SJSA1 (cell line): ENCODE results near the gene TMEM255B. TPM values are rescaled to one million over a fixed set of nuclear protein-coding genes. Genes with fewer than 3 reads are reported as not detected.
A peak's percentile ranks its signal among the peaks of the same experiment; 100 is the strongest.

Source experiments
- DNase-seq, 2 experiments: peaks; one replicate each; pipeline ENCODE4 v3.0.0-alpha.2; 2015 to 2020; ENCODE audit warnings: low spot score in 2 of 2, low read depth in 1 of 2
- H3K27ac ChIP-seq: fragments of 250-450 bp; sonication (Bioruptor Pico); 2 replicates; pipeline ENCODE4 v1.5.1; 2020; ENCODE audit warnings: mild to moderate bottlenecking, moderate library complexity
- H3K27me3 ChIP-seq: fragments of 250-450 bp; sonication (Bioruptor Pico); replicated peaks from 2 replicates; pipeline ENCODE4 v1.5.1; 2020; ENCODE audit warnings: mild to moderate bottlenecking, moderate library complexity
- H3K36me3 ChIP-seq: fragments of 250-450 bp; sonication (Bioruptor Pico); 2 replicates; pipeline ENCODE4 v1.5.1; 2020; ENCODE audit warnings: mild to moderate bottlenecking
- H3K4me1 ChIP-seq: fragments of 250-450 bp; sonication (Bioruptor Pico); replicated peaks from 2 replicates; pipeline ENCODE4 v1.6.1; 2021; ENCODE audit warnings: mild to moderate bottlenecking
- H3K4me3 ChIP-seq: fragments of 250-450 bp; sonication (Bioruptor Pico); 2 replicates; pipeline ENCODE4 v1.5.1; 2020; ENCODE audit warnings: mild to moderate bottlenecking
- H3K9me3 ChIP-seq: fragments of 250-450 bp; sonication (Bioruptor Pico); replicated peaks from 2 replicates; pipeline ENCODE4 v1.5.1; 2020; ENCODE audit warnings: mild to moderate bottlenecking
- total RNA-seq: library from RNA; depleted of rRNA; stranded (reverse); fragments of >200 nt; shearing (Covaris generic); gene quantifications from 2 replicates; pipeline ENCODE4 v1.2.3, GENCODE V29; 2014

Gene TMEM255B
- total RNA-seq, 1 experiment from 2014 or later = 1.8 TPM

DNA sequence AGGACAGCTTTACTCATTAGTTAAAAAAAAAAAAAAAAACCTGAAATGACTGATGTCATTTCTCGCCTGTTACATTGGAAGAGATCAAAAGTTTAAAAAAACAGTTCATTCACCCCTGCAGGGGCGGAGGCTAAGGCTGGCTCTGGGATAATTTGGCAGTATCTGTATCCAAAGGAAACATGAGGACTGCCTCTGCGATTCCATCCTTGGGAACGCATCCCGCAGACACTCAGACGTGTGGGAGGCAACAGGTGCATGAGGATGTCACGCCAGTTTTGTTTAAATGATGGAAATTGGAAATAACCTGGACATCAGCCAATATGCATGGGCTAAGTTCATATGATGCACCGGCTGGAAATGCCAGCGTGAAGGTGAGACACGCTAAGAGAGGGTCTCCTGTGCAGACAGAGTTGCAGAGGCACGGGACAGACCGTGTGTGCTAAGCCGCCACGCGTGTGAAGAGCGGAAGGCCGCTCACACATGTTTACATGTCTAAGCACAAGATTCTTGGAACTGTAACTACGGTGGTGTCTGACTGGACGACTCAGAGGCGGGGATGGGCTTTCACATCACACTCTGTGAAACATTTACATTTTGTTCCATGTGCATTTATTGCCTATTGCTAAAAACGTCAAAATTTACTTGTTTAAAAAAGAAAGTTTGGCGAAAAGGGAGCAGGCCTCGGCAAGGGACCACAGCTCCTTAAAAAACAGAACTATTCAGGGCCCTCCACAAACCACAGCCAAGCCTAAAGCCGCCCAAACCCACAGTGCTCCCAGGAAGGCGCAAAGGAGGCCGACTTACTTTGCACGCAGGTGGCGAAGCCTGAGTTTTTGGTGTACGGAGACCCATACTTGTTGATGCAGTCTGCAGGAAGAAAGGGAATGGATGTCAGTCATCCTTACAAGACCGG lies 87.0 kb downstream of the TMEM255B start:
- H3K4me3 ChIP-seq = no peak overlapping the region
- peaks cover 7% of the 10 kb centered on the region for H3K4me1 ChIP-seq
- H3K36me3 ChIP-seq = peaks cover 5% of the 10 kb centered on the region
- no peaks in the 10 kb centered on the region; the same call in 1 of the 2 replicates for H3K9me3 ChIP-seq
- no peaks in the 10 kb centered on the region for H3K27me3 ChIP-seq
- no peak overlapping the region for H3K27ac ChIP-seq
- DNase-seq = no peak

DNA sequence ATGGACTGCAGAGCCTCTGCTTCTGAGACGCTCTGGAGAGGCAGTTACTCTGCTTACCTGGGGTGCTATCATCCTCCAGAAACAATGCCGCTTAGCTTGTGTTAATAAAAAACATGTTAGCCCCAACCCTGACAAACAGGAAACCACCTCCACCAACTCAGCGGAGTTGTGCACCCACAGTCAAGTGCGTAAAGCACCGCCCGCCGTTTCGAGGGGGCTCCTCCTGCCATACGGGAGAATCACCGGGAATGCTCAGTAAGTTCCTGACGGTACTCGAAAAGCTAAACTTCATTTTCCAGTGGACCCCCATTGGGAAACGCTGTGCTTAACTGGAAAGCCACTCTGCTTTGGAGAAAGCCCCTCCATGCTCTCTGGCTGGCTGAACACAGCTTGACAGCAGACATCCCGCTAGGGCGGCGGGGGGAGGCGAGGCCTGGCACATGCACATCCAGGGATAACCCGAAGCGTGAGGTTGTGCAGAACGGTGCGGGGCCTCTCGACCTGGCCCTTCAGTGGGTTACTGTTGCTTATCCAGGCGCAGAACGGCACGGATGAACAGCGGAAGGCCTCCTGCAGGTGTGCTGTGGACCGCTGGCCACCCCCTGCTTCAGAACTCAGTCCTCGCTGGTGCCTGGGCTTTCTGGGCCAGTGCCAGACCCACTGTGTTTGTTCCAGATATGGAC lies 87.8 kb downstream of the TMEM255B start:
- Histone ChIP-seq H3K36me3 (peaks cover 6% of the 10 kb centered on the region), H3K4me1 (peaks cover 7% of the 10 kb centered on the region), H3K9me3 (no peaks in the 10 kb centered on the region; the same call in 1 of the 2 replicates), H3K27ac (no peak overlapping the region), H3K27me3 (no peaks in the 10 kb centered on the region), H3K4me3 (no peak overlapping the region)
- peak in 1 of 2 experiments; percentile 22 for DNase-seq

DNA sequence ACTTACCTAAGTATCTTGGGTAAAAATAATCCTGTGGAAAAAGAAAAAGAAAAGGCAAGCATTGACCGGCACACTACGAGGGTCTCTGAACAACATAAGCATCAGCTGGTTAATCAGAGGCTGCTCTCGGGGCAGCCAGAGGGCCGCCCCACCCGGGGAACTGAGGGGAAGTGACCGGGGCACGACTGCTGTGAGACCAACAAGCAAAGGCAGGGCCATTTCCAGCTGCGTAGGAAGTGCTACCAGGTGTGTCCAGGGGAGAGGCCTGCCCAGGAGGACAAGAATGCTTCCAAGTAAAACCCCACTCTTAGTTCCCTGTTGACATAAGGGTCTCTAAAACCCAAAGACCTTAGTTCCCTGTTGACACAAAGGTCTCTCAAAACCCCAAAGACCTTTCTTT lies 89.0 kb downstream of the TMEM255B start:
- H3K36me3 ChIP-seq = peaks cover 6% of the 10 kb centered on the region
- H3K27ac ChIP-seq = no peak overlapping the region

DNA sequence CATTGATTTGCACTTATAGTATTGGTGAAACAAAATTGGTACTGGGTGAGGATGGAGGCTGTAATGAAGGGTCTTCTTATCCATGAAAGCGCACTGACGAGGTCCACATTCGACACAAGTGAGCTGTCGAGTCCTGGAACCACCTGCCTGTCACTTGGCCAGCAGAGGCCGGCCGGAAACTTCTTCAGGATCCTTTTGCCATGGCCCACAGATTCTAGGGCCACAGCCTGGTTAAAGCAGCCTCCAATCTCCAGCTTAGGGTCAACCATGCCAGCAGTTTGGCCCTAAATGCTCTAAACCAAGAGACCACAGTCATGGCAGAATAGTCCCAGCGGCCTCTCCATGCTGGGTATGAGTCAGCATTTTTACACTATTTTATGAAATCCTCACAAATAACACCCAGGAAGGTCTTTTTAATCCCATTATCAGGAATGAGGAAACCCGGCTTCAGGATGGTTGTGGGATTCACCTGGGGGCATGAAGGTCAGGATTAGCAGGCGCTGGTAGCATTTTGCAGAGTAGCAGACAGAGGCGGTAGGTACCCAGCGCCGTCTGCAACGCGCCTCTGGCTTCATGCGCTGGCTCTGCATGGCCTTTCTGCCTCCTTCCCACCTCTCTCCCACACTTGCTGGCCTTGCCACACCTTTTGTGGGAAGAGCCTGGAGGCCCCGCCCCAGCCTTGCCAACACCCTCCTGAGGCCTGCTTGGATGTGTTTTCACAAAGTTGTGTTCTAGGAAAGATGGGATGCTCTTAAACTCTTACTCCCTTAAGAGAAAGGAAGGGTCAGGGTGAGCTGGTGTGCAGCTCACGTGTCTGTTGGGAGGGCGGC lies 89.6 kb downstream of the TMEM255B start:
- no peaks in the 10 kb centered on the region; the same call in 1 of the 2 replicates for H3K9me3 ChIP-seq
- no peaks in the 10 kb centered on the region for H3K27me3 ChIP-seq
- no peak for DNase-seq
- no peak overlapping the region for H3K4me3 ChIP-seq
- H3K4me1 ChIP-seq = peaks cover 7% of the 10 kb centered on the region
- no peak overlapping the region for H3K27ac ChIP-seq
- peaks cover 6% of the 10 kb centered on the region for H3K36me3 ChIP-seq

More for the DNA sequence above, 89.0 kb downstream of the TMEM255B start:
- no peaks in the 10 kb centered on the region; the same call in 1 of the 2 replicates for H3K9me3 ChIP-seq
- peaks cover 7% of the 10 kb centered on the region for H3K4me1 ChIP-seq
- no peaks in the 10 kb centered on the region for H3K27me3 ChIP-seq
- DNase-seq = peak in 1 of 2 experiments; percentile 29
- H3K4me3 ChIP-seq = no peak overlapping the region

DNA sequence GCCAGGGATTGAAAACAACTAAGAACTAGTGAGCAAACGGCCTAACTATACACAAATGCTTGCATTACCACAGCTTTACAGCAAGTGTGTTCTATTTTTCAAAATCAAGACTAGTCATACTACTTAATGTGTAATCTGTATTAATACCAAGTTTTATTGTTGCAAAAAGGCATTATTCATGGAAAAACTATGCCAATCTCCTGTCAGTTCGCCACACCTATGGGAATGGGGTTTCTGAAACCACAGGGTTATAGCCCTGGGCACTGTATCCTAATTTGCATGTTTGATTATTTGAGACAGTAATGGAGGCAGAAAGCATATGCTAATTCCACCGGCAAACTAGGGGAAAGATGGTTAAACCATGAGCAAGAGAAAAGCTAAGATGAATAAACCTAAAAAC lies 90.5 kb downstream of the TMEM255B start:
- H3K36me3 ChIP-seq = peaks cover 6% of the 10 kb centered on the region
- no peaks in the 10 kb centered on the region for H3K27me3 ChIP-seq
- no peak for DNase-seq

DNA sequence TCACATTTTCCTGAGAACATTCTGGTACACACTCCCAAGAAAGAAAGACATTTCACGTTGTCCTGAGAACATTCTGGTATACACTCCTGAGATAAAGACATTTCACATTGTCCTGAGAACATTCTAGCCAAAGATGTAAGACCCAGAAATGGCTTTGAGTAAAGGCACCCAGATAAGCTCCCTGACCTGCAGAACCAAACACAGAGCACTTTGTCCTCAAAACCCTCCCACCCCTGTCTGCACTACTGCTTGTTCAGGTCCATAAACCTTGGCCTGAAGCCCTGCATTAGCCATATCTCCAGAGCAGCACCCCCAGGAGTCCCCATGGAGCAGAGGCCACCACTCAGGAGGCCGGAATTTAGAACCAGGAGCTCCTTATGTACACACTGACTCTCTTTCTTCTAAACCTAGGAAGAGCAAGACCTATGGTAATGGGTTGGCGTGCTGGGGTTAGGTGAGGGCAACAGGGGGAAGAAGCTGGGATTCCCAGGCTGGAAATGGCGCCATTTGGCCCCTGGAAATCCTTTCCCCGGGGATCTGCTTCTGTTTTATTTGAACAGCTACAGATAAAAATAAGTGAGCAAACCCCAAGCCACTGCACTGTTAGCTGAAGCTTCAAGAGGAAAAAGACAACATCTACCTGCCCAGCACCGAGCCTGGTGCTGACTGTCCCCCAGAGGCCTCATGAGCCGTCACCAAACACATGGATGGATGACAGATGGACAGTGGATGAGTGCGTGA lies 91.1 kb downstream of the TMEM255B start:
- H3K27ac ChIP-seq = no peak overlapping the region
- peaks cover 7% of the 10 kb centered on the region for H3K4me1 ChIP-seq
- peaks cover 6% of the 10 kb centered on the region for H3K36me3 ChIP-seq
- no peak overlapping the region for H3K4me3 ChIP-seq
- H3K9me3 ChIP-seq = no peaks in the 10 kb centered on the region; the same call in 1 of the 2 replicates
- DNase-seq = no peak
- H3K27me3 ChIP-seq = no peaks in the 10 kb centered on the region

More for the DNA sequence above, 90.5 kb downstream of the TMEM255B start:
- no peak overlapping the region for H3K4me3 ChIP-seq
- H3K4me1 ChIP-seq = peaks cover 7% of the 10 kb centered on the region
- H3K9me3 ChIP-seq = no peaks in the 10 kb centered on the region; the same call in 1 of the 2 replicates
- H3K27ac ChIP-seq = no peak overlapping the region

DNA sequence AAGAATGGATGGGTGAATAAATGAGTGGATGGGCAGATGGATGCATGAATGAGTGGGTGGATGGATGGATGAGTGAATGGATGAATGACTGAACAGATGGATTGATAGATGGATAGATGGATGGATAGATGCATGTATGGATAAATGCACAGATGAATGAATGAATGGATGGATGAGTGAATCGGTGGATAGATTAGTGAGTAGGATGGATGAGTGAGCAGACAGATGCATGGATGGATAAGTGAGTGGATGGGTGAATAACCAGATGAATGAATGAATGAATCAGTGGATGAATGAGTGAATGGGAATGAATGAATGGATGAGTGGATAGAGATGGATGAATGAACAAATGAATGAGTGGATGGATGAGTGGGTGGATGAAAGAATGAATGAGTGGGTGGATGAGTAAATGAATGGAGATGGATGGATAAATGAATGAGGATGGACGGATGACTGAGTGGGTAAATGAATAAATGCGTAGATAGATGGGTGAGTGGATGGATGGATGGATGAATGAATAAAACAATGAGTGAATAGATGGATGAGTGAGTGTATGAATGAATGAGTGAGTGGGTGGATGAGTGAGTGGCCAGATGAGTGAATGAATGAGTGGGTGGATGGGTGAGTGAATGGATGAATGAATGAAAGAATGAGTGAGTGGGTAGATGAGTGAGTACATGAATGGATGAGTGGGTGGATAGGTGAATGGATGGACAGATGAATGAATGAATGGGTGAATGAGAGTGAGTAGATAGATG lies 91.9 kb downstream of the TMEM255B start:
- Histone ChIP-seq H3K36me3 (peaks cover 6% of the 10 kb centered on the region), H3K9me3 (no peaks in the 10 kb centered on the region; the same call in 1 of the 2 replicates), H3K4me1 (peaks cover 7% of the 10 kb centered on the region), H3K4me3 (no peak overlapping the region), H3K27ac (no peak overlapping the region), H3K27me3 (no peaks in the 10 kb centered on the region)
- DNase-seq = no peak

DNA sequence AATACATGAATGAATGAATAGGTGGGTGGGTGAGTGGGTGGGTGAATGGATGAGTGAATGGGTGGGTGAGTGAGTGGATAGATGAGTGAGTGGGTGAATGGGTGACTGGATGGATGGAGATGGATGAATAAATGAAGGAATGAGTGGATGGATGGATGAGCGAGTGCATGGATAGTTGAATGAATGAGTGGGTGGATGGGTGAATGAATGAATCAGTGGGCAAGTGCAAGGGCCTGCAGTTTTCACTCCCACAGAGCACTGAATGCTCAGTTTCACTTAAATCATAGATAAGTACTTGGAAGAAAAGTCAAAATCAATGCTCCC lies 92.4 kb downstream of the TMEM255B start:
- peaks cover 11% of the 10 kb centered on the region for H3K4me1 ChIP-seq
- H3K4me3 ChIP-seq = no peak overlapping the region
- H3K9me3 ChIP-seq = no peaks in the 10 kb centered on the region; the same call in 1 of the 2 replicates
- DNase-seq = no peak
- H3K27me3 ChIP-seq = no peaks in the 10 kb centered on the region
- H3K27ac ChIP-seq = no peak overlapping the region
- peaks cover 10% of the 10 kb centered on the region for H3K36me3 ChIP-seq

DNA sequence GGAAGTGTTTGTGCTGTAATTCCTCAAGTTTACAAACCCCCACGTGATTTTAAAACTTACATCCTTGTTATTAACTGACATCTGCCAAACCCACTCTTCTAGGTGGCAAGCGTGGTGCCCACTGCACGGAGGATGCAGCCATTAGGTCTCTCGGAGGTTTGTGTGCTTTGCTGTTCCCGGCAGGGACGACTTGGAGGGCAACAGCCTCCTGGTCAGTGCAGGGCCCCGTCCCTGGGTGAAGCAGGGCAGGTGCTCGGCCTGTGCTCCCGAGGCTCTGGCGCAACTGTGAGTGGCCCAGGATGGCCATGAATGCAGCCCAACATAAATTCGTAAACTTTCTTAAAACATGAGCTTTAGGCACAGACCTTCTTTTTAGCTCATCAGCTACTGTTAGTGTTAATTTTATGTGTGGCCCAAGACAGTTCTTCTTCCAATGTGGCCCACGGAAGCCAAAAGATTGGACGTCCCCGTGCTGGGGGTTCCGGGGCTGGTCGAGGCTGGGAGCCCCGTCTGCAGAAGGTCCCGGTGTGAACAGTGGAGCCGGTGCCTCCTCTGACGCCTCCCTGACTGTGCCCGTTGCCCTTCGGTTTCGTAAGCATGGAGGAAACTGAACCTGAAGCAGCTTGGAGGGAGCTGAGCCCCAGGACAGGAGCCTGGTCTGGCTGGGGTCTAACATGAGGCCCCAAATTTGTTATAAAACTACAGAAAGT lies 93.0 kb downstream of the TMEM255B start:
- H3K36me3 ChIP-seq = peaks cover 13% of the 10 kb centered on the region

DNA sequence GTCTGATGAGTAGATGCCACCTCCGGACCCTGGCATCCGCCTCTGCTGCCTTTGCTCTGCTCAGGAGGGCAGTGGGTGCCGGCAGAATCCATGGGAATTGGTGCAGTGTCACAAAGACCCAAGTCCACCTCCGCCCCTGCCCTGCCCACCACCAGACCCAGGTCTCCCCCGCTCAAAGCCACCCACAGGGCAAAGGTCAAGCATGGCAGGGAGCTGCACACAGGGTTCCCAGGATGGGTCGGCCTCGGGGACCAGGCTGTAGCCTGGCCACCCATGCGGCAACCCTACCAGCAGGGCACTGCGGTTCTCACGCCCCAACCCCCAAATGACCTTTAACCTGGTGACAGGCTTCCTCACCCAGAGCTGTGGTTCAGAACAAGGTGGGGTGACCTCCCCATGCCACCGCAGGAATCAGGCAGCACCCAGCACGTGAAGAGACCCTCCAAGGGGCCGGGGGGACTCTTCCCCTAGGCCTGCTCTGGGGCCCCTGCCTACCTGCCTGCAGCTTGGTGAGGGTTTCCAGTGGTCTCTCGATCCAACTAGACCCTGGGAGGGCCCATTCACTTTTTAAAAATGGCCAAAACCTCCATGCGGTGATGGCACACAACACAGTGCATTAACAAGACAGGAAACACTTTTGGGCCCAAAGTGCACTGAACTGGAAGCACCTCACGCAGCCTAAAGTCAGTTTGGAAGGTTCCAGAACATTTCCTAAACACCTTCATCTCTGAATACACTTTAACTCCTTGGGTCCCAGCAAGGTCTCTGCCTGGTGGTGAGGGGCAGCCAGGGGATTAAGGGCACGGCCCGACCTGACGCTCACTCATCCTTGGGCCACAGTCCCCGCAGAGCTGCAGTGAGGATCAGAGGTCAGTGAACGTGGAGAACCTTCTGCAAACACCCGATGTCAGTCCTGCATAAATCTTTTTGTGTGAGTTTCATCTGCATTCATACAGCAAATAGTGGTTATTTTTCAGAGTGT lies 93.8 kb downstream of the TMEM255B start:
- DNase-seq = peak in 1 of 2 experiments; percentile 35
- Histone ChIP-seq H3K27me3 (no peaks in the 10 kb centered on the region), H3K36me3 (peaks cover 13% of the 10 kb centered on the region), H3K9me3 (no peaks in the 10 kb centered on the region; the same call in 1 of the 2 replicates), H3K27ac (no peak overlapping the region), H3K4me1 (peaks cover 17% of the 10 kb centered on the region), H3K4me3 (no peak overlapping the region)

More for the DNA sequence above, 93.0 kb downstream of the TMEM255B start:
- no peaks in the 10 kb centered on the region; the same call in 1 of the 2 replicates for H3K9me3 ChIP-seq
- H3K27ac ChIP-seq = no peak overlapping the region
- H3K27me3 ChIP-seq = no peaks in the 10 kb centered on the region
- no peak for DNase-seq
- no peak overlapping the region for H3K4me3 ChIP-seq
- peaks cover 17% of the 10 kb centered on the region for H3K4me1 ChIP-seq
